LNCAP (cell line): Measurements from ENCODE around the gene ZNF808.

Experiments
- CTCF ChIP-seq: fragments of 450-650 bp; IDR thresholded peaks from 2 replicates; pipeline ENCODE4 v1.5.1; 2017; ENCODE audit warnings: mild to moderate bottlenecking

The ZNF808 gene

GRCh38 chr19:52527134-52527955 is at the start of gene ZNF808:
Gene ZNF808 (plus strand): TSS chr19:52527668. CDS start chr19:52543285, 15,617 bp downstream.
- TF ChIP-seq CTCF: peak; percentile 52

- TF ChIP-seq CTCF: no peak
Observed at GRCh38 chr19:52492201-52492993, 35.1 kb upstream of the ZNF808 start.

GRCh38 chr19:52492994-52493470 is 34.4 kb upstream of the ZNF808 start:
- no peak for TF ChIP-seq CTCF

- no peak for TF ChIP-seq CTCF
Observed at GRCh38 chr19:52494518-52494917, 33.0 kb upstream of the ZNF808 start.

GRCh38 chr19:52498571-52498970 is 28.9 kb upstream of the ZNF808 start:
- no peak for TF ChIP-seq CTCF

- TF ChIP-seq CTCF: no peak
Observed at GRCh38 chr19:52507266-52507665, 20.2 kb upstream of the ZNF808 start.

GRCh38 chr19:52516191-52516590 is 11.3 kb upstream of the ZNF808 start:
- no peak for TF ChIP-seq CTCF
